ENCODE measurements around the gene GLTP.

The GLTP gene

DNA sequence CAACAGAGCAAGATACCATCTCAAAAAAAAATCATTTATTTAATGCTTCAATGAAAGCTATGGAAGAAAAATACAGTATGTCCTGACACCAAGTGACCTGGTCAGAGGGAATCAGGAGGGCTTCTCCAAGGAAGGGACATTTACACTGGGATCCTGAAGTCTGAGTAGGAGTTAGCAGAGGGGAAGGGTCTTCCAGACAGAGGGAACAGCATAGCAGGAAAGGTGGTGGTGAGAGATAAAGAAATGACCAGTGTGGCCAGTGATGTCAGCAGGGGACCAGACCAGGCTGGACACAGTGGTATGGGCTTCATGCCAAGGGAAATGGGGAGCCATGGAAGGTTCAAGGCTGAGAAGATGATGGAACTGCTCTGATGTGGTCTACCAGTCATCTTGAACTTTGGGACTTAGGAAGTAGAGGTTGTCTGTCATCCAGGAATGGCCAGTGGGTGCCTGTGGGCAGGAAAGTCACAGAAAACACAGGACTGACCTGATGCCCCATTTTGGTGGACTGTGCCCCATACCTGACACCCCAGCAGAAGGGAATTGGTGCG, 11.9 kb upstream of the GLTP start:
- no peak for TF ChIP-seq CREB1 (IDR thresholded peaks at IDR 0.05; ENCODE audit: low read depth)
- TF ChIP-seq NFIC (IDR thresholded peaks at IDR 0.05): no peak
- TF ChIP-seq, protein P1, sequence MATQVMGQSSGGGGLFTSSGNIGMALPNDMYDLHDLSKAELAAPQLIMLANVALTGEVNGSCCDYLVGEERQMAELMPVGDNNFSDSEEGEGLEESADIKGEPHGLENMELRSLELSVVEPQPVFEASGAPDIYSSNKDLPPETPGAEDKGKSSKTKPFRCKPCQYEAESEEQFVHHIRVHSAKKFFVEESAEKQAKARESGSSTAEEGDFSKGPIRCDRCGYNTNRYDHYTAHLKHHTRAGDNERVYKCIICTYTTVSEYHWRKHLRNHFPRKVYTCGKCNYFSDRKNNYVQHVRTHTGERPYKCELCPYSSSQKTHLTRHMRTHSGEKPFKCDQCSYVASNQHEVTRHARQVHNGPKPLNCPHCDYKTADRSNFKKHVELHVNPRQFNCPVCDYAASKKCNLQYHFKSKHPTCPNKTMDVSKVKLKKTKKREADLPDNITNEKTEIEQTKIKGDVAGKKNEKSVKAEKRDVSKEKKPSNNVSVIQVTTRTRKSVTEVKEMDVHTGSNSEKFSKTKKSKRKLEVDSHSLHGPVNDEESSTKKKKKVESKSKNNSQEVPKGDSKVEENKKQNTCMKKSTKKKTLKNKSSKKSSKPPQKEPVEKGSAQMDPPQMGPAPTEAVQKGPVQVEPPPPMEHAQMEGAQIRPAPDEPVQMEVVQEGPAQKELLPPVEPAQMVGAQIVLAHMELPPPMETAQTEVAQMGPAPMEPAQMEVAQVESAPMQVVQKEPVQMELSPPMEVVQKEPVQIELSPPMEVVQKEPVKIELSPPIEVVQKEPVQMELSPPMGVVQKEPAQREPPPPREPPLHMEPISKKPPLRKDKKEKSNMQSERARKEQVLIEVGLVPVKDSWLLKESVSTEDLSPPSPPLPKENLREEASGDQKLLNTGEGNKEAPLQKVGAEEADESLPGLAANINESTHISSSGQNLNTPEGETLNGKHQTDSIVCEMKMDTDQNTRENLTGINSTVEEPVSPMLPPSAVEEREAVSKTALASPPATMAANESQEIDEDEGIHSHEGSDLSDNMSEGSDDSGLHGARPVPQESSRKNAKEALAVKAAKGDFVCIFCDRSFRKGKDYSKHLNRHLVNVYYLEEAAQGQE (IDR thresholded peaks at IDR 0.05; ENCODE audit: low read depth): no peak
- TF ChIP-seq EGR1 (IDR thresholded peaks at IDR 0.05): no peak
- no peak for TF ChIP-seq EP300 (IDR thresholded peaks at IDR 0.05; ENCODE audit: borderline replicate concordance)
- no peak for TF ChIP-seq MAX (IDR thresholded peaks at IDR 0.05)
- no peak for TF ChIP-seq TAF1 (IDR thresholded peaks at IDR 0.05; ENCODE audit: low read depth)
- no peak for TF ChIP-seq USF1 (IDR thresholded peaks at IDR 0.05)

GRCh38 chr12:109890620-109891170, 10.4 kb upstream of the GLTP start:
- TF ChIP-seq ZBTB7A (IDR thresholded peaks at IDR 0.05; ENCODE audit: low read depth) (no peak), CREB1 (IDR thresholded peaks at IDR 0.05; ENCODE audit: low read depth) (no peak), NFIC (IDR thresholded peaks at IDR 0.05) (no peak), EGR1 (IDR thresholded peaks at IDR 0.05) (no peak), FOXM1 (IDR thresholded peaks at IDR 0.05; ENCODE audit: borderline replicate concordance, low read depth) (no peak), MAX (IDR thresholded peaks at IDR 0.05) (no peak), TCF12 (IDR thresholded peaks at IDR 0.05; ENCODE audit: low read depth) (no peak), RAD21 (IDR thresholded peaks at IDR 0.05; ENCODE audit: low read depth) (no peak), EP300 (IDR thresholded peaks at IDR 0.05; ENCODE audit: borderline replicate concordance) (no peak)

DNA sequence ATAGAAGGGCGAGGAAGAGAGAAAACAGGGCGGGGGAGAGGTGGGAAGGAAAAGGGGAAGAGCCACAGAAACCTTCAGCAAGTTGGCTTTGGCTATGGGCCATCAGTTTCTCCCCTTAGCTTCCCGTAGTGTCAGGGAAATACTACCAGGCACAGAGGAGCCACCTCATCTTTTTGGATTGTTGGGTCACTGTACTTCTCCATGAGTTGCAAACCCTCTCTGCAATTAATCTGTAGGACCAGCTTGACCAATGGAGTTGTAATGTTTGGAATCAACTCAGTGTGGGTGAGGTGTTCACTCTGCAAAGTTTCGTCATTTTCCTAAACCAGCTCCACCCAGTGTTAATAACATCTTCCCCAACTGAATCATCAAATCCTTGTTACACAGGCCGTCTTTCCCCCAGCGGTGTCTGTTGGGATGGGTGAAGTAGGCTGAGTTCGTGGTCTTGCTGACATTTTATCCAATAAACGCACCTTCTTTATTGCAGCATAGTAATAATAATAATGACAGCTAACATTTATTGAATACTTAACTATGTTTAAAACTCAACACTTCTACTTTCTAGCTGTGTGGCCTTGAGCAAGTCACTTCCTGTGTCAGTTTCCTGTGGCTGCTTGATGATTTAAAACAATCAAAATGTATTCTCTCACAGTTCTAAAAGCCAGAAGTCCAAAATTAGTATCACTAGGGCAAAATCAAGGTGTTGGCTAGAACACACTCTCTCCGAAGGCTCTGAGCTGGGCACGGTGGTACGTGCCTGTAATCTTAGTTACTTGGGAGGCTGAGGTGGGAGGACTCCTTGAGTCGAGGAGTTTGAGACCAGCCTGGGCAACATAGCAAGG, 8.1 kb upstream of the GLTP start:
- TF ChIP-seq TCF12 (IDR thresholded peaks at IDR 0.05; ENCODE audit: low read depth): no peak
- no peak for TF ChIP-seq NFIC (IDR thresholded peaks at IDR 0.05)
- no peak for TF ChIP-seq EGR1 (IDR thresholded peaks at IDR 0.05)
- no peak for TF ChIP-seq YY1 (IDR thresholded peaks at IDR 0.05; ENCODE audit: low read depth)
- TF ChIP-seq, protein P1 (IDR thresholded peaks at IDR 0.05; ENCODE audit: low read depth): no peak

- TF ChIP-seq USF1 (IDR thresholded peaks at IDR 0.05): no peak
- no peak for TF ChIP-seq CEBPB (IDR thresholded peaks at IDR 0.05)
- TF ChIP-seq MAX (IDR thresholded peaks at IDR 0.05): no peak
- no peak for TF ChIP-seq CREB1 (IDR thresholded peaks at IDR 0.05; ENCODE audit: low read depth)
- TF ChIP-seq TCF12 (IDR thresholded peaks at IDR 0.05; ENCODE audit: low read depth): no peak
- no peak for TF ChIP-seq ZBTB7A (IDR thresholded peaks at IDR 0.05; ENCODE audit: low read depth)
- no peak for TF ChIP-seq RAD21 (IDR thresholded peaks at IDR 0.05; ENCODE audit: low read depth)
- TF ChIP-seq, protein P1 (IDR thresholded peaks at IDR 0.05; ENCODE audit: low read depth): no peak
- no peak for TF ChIP-seq EP300 (IDR thresholded peaks at IDR 0.05; ENCODE audit: borderline replicate concordance)
- no peak for TF ChIP-seq NFIC (IDR thresholded peaks at IDR 0.05)
- no peak for TF ChIP-seq TAF1 (IDR thresholded peaks at IDR 0.05; ENCODE audit: low read depth)
- no peak for TF ChIP-seq EGR1 (IDR thresholded peaks at IDR 0.05)
- TF ChIP-seq FOXM1 (IDR thresholded peaks at IDR 0.05; ENCODE audit: borderline replicate concordance, low read depth): no peak
These were observed 5.3 kb upstream of the GLTP start for GRCh38 chr12:109885616-109886015.

Data from Ishikawa (cell line).